H7 (cell line): ENCODE results near the gene AUTS2. TPM values are rescaled to one million over a fixed set of nuclear protein-coding genes. Genes with fewer than 3 reads are reported as not detected.
"Not testable (repeated sequence)": the region's sequence is repeated elsewhere in the genome, so short reads cannot be mapped to it uniquely, and the experiment has no call there.

Experiments
- DNase-seq: peaks from one replicate; pipeline ENCODE4 v3.0.0; 2012
- H3K27me3 ChIP-seq: 2 replicates; pipeline ENCODE4 v1.6.0; 2011; ENCODE audit warnings: mild to moderate bottlenecking, low read length; ENCODE audit not compliant: control insufficient read depth, insufficient read depth
- H3K36me3 ChIP-seq: replicated peaks from 2 replicates; pipeline ENCODE4 v1.5.1; 2011; ENCODE audit warnings: low read length; ENCODE audit not compliant: control insufficient read depth, insufficient read depth
- H3K4me3 ChIP-seq: 2 replicates; pipeline ENCODE4 v1.5.1; 2011; ENCODE audit warnings: low read depth, mild to moderate bottlenecking, control low read depth, low read length, moderate library complexity; ENCODE audit not compliant: insufficient read depth
- total RNA-seq: library from RNA; depleted of rRNA; stranded (reverse); fragments of >200 nt; shearing (Covaris generic); gene quantifications from 2 replicates; pipeline ENCODE4 v1.2.3, GENCODE V29; 2014

The AUTS2 gene
- total RNA-seq, 1 experiment from 2014 or later = 16.1 TPM

DNA sequence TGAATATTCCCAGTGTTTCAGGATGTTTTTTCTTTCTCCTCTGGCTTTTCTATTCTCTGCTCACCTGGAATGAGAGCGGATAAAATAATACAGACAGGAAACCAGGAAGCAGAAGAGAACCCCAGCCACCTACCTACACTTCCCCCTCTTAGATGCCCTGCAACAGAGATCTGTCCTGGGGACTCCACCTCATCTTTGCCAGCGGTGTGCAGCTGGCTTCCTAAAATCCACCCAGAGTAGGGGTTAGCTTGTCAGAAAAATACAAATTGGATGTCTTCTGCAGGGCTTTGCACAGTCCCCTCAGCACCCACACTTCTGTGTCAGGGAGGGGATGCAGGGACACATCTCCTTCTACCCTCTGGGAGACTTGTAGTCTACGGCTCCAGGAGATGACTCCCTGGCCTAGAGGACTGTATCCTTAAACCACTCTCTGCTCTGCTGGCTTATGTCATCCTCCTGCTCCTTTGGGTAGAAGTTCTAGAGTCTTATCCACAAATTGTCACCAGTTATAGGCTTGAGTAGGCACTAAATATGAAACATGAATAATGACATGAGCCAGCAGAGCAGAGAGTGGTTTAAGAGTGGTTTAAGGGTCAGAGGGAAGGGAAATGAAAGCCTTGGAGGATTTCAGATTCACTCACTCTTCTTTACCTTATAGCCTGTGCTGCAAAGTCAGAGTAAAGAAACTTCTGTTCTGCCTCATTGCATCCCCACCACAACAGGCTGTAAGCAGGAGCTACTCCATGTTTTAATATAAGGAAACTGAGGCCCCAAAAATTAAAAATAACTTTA, 749.4 kb downstream of the AUTS2 start:
- H3K36me3 ChIP-seq = no peaks in the 10 kb centered on the region
- no peaks in the 10 kb centered on the region for H3K27me3 ChIP-seq
- no peak overlapping the region for H3K4me3 ChIP-seq
- DNase-seq = no peak

DNA sequence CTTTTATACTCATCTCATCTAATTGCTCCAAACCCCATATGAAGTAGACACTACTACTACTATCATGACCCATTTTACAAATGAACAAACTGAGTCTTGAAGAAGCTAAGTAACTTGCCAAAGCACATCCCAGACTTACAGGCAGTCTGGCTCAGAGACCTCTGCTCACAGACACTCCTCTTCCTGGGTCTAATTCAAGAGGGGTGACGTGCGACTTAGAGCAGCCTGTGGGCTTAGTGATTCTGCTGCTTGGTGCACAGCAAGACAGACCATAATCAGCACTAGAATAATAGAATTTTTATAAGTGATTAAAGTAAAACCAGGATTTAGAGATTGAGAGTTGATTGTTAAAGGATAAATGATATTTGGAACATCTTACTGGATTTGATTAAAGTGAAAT, 750.8 kb downstream of the AUTS2 start:
- H3K27me3 ChIP-seq = no peaks in the 10 kb centered on the region
- no peak overlapping the region for H3K4me3 ChIP-seq
- H3K36me3 ChIP-seq = no peaks in the 10 kb centered on the region
- no peak for DNase-seq

DNA sequence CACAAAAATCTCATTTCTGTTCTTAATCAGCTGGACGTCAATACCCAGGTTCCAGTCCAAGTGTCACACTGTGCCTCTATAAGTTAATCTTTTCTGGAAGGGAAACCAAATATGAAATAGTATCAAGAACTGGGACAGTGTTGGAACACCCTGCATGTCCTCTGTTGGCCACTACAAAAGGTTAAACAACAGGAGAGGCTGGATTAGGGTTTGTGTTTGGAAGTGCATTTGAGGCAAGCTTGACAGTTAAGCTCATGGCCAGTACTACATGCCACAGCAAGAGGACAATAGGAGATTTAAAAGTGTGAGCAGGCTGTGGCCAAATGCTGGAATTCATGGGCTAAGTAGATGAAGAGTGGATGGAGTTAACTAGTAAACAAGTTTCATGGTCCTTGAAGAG, 751.5 kb downstream of the AUTS2 start:
- DNase-seq = no peak
- Histone ChIP-seq H3K27me3 (no peaks in the 10 kb centered on the region), H3K36me3 (no peaks in the 10 kb centered on the region), H3K4me3 (no peak overlapping the region)

DNA sequence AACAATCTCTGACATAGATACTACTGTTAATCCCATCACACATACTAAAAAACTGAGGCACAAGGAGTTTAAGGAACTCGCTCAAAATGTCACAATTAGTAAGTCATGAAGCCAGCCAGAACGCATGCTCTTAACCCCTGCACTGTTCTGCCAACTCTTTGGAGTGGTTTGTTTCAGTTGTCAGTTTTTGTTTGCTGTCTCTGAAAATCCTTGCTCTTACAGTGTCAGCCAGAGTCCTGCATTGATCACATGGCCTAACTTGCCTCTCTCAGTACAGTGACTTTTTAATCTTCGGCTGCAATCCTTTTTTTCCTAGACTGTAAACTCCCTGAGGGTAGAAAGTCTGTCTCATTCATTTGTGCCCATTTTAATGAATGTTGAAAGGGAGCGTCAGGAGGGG, 753.8 kb downstream of the AUTS2 start:
- Histone ChIP-seq H3K4me3 (no peak overlapping the region), H3K36me3 (no peaks in the 10 kb centered on the region), H3K27me3 (no peaks in the 10 kb centered on the region)
- DNase-seq = no peak

DNA sequence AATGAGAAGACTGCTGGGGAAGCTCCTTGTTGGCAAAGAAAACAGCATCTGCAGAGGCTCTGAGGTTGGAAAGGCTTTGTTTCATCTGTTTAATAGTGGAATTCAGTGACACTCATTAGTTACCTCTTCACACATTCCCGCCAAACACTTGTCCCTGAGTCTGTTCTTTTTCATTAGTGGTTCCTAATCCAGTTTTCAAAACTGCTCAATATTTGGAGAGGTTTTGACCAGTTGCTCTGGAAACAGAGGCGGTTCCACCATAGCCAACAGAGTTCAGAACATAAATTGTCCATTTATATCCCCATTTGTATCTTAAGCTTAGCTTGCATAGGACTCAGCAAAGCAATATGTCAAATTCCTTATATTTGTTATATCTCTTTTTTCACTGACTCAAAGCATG, 754.6 kb downstream of the AUTS2 start:
- DNase-seq = no peak
- H3K4me3 ChIP-seq = no peak overlapping the region
- H3K36me3 ChIP-seq = no peaks in the 10 kb centered on the region
- no peaks in the 10 kb centered on the region for H3K27me3 ChIP-seq

DNA sequence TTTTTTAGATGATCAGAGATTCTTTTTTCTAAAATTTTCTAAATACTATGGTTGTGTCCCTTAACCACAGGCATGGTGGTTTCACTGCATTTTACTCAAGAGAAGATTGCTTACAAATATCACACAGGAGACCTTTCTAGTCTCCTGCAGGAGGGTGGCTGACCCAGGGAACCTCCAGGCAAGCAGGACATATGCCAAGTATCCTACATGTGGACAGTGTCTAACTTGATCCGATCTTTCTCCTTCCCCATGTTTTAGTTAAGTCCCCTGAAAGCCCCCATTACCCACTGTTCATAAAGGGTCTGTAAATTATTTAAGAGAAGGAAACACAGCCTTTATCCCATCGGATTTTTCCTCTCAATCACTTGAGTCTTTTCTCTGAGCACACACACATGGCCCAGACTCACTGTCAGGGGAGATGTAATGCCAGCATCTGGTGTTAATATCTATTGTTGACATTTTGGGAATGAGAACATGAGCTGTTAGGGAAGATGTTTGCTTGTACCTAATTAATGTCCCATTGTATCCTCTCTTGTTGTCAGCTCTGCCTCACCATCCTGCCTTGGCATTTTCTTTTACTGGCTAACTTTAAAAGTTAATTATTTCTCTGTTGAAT, 755.2 kb downstream of the AUTS2 start:
- H3K27me3 ChIP-seq = no peaks in the 10 kb centered on the region
- DNase-seq = no peak
- H3K4me3 ChIP-seq = no peak overlapping the region
- H3K36me3 ChIP-seq = no peaks in the 10 kb centered on the region

DNA sequence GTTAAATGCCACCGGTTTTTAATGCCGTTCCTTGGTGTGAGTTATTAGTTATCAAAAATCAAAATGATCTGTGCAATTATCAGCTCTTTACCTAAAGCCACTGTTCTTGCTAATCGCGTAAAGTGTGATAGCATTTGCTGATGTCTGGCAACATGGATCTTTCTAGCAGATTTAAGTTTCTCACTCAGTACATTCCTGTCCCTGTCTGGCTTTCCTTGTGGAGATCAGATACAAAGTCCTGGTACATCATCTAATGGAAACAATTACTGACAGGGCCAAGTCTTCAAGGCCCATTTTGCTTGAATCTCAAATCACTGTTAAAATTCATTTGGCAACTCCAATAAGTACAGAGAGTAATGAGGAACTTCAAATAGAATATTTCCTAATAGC, 755.7 kb downstream of the AUTS2 start:
- Histone ChIP-seq H3K27me3 (no peaks in the 10 kb centered on the region), H3K4me3 (no peak overlapping the region), H3K36me3 (no peaks in the 10 kb centered on the region)
- no peak for DNase-seq

DNA sequence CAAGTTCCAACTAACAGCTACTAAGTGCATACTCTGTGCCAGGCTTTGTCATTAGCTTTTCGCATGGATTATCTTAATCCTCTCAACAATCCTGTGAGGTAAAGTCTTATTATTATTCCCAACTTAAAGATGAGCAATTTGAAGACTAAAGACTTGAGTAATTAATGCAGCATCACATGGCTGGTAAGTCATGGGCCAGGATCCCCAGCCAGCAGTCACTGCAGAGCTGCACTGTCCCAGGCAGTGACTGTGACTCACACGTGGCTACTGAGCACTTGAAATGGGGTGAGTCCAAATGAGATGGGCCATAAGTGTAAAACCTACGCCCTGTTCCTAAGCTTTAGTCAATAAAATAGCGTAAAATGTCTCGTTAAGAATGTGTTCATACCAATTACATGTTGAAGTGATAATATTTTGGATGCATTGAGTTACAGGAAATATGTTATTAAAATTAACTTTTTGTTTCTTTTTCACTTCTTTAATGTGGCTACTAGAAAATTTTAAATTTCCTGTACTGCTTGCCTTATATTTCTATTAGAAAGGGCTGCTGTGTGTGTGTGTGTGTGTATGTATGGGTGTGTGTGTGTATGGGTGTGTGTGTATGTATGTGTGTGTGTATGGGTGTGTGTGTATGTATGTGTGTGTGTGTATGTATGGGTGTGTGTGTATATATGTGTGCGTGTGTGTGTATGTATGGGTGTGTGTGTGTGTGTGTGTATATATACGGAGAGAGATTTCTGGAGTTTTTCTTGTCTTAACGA, 756.3 kb downstream of the AUTS2 start:
- H3K27me3 ChIP-seq = no peaks in the 10 kb centered on the region
- no peak overlapping the region for H3K4me3 ChIP-seq
- DNase-seq = no peak
- H3K36me3 ChIP-seq = no peaks in the 10 kb centered on the region

DNA sequence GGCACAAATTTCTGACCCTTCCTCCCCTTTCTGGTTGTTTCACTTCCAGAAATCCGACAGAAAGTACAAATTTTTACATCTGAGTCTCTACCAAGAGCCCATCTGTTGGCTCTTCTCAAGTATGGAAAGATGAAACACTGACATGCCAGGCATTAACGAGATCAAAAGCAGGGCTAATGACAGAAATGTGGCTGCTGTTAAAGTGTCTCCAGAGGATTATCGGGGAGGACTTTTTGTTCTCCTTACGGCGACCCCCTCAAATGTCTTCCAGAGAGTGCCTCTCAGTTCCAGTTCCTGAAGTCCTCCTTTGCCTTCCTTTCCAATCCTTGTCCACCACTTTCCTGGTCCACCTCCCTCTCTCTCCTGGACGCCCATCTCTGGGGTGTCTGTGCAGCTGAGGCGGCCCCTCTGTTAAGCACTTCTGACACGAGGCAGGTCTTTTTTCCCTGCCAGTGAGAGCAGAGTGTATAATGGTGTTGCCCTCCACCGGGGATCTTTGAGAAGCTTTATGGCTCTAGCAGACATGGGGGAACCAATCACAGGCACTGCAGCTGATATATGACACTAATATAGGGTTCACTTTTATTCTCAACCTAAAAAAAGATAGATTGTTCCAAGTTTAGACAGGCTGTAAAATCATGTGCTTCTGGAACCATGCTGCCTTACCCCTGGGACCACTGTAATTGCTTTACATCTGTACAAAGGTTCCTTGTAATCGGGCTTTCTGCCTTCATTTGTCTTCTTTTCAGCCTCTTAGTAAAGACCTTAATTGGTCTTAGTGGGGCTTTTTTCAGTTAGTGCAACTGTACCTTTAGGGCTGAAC, 757.1 kb downstream of the AUTS2 start:
- H3K27me3 ChIP-seq = no peaks in the 10 kb centered on the region
- no peak for DNase-seq
- H3K36me3 ChIP-seq = no peaks in the 10 kb centered on the region
- no peak overlapping the region for H3K4me3 ChIP-seq

DNA sequence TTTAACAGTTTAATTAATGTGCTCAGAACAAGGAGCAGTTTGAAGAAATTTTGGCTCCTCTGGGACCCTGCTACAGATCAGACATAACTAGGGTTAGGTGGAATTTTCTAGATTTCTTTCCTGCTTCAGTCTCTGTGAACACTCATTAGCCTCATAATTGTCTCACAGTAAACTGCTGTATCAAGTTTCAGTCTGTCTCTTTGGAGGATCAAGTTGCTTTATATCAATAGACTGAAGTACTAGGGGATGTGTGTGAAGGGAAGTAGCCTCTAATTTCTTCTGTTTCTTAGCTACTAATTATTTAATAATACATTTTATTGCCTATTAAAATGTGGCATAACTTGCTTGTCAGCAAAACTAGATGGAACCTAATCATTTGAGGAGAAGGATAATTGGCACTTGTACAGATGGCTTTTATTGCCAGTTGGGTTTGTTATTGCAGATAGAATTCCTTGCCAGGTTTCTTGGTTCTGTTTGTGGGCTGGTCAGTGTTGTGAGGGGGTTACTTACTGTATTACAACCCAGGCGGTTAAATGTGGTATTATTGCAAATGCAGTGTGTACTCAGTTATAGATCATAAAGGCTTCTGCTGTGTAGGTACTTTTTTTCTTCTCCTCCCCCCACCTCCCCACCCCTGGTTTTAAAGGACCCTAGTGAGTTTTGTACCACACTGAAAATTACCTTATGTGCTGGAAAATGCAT, 758.0 kb downstream of the AUTS2 start:
- H3K4me3 ChIP-seq = no peak overlapping the region
- DNase-seq = no peak
- H3K27me3 ChIP-seq = no peaks in the 10 kb centered on the region
- H3K36me3 ChIP-seq = no peaks in the 10 kb centered on the region

DNA sequence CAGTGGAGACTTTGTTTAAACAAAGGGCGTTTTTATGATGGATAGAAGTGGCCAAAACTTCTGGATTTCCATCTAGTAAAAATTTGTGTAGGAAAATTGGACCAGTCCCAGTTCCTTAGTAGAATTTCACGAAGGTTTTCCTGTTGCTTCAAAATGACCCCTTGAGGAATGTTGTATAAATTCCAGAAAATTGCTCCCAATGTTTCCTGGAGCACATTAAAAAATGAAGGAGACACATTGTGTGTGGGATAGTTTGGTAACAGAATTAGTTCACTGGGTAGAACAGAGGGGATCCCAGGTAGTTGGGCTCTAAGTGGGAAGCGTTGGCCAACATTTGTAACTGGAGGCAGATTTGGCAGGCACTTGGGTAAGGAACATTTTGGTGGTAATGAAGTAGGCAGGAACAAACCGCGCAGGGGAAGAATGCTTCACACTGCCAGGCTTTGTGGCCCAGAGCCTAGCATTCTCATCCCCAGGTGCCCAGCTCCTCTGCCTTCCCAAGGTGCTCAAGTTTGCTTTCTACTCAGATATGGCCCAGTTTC, 758.6 kb downstream of the AUTS2 start:
- no peak for DNase-seq
- Histone ChIP-seq H3K27me3 (no peaks in the 10 kb centered on the region), H3K36me3 (no peaks in the 10 kb centered on the region), H3K4me3 (no peak overlapping the region)

DNA sequence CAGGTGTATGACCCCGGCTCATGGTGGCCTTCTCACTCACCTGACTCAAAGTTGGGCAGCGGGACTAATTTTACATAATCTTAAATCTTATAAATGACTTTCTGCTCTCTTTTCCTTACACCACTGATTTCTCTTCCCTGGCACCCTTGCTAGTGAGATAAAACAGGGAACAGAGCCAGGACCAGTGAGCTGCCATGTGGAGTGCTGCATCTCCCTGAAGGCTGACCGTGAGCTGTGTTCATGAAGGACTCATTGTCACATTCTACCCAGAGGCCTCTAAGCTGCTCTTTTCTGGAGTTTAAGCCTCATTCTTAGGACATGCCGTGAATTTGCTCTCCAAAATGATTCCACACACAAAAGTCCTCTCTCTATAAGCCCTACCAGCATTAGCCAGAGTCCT, 762.3 kb downstream of the AUTS2 start:
- Histone ChIP-seq H3K27me3 (no peaks in the 10 kb centered on the region), H3K36me3 (no peaks in the 10 kb centered on the region), H3K4me3 (no peak overlapping the region)
- no peak for DNase-seq

DNA sequence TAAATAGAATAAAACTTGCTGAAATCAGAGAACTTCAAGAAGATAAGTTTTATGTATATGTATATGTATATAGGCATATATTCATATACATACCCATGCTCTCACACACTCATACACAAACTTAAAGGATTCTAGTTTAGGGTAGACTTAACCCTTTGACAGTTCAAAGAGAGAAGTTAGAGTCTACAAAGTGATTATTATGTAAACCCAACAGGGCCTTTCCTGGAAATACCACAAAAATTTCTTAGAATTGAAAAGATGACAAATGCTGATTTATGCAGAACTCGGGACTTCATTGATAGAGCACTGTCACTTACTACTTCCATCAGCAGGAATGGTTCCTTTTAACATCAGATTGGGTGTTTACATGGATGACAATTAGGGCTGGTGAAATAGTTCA, 763.5 kb downstream of the AUTS2 start:
- no peaks in the 10 kb centered on the region for H3K27me3 ChIP-seq
- no peak overlapping the region for H3K4me3 ChIP-seq
- no peaks in the 10 kb centered on the region for H3K36me3 ChIP-seq
- DNase-seq = no peak

DNA sequence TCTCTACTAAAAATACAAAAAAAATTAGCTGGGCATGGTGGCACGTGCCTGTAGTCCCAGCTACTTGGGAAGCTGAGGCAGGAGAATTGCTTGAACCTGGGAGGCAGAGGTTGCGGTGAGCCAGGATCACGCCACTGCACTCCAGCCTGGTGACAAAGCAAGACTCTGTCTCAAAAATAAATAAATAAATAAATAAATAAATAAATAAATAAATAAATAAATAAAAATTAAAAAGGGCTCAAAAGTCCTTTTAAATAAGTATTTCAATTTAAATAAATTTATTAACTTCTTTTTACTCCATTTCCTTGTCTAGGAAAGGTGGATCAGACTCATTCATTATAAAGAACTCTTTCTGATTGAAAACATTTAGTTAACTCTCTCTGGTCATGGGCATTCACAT, 766.1 kb downstream of the AUTS2 start:
- not testable (repeated sequence) for DNase-seq, H3K27me3 ChIP-seq

More for the DNA sequence above, 766.1 kb downstream of the AUTS2 start:
- H3K36me3 ChIP-seq, H3K4me3 ChIP-seq: not testable (repeated sequence)
